OCI-LY3 (cell line): Measurements from ENCODE around the gene NT5DC3.

ENCODE experiments used
- EZH2phosphoT487 ChIP-seq: fragments of 200-600 bp; shearing (Covaris generic); IDR thresholded peaks from 2 replicates; pipeline ENCODE4 v1.6.1; 2018; ENCODE audit warnings: antibody characterized with exemption, mixed run types, low read depth
- TF ChIP-seq, protein P1 (sequence below): fragments of 200-600, 300-600 bp; sonication (generic); IDR thresholded peaks from 2 replicates; pipeline ENCODE4 v1.5.1; 2014; ENCODE audit warnings: antibody characterized with exemption, low read length, low read depth

GRCh38 chr12:103838254-103838914 lies 2.6 kb downstream of the NT5DC3 start:
- TF ChIP-seq, protein P1, sequence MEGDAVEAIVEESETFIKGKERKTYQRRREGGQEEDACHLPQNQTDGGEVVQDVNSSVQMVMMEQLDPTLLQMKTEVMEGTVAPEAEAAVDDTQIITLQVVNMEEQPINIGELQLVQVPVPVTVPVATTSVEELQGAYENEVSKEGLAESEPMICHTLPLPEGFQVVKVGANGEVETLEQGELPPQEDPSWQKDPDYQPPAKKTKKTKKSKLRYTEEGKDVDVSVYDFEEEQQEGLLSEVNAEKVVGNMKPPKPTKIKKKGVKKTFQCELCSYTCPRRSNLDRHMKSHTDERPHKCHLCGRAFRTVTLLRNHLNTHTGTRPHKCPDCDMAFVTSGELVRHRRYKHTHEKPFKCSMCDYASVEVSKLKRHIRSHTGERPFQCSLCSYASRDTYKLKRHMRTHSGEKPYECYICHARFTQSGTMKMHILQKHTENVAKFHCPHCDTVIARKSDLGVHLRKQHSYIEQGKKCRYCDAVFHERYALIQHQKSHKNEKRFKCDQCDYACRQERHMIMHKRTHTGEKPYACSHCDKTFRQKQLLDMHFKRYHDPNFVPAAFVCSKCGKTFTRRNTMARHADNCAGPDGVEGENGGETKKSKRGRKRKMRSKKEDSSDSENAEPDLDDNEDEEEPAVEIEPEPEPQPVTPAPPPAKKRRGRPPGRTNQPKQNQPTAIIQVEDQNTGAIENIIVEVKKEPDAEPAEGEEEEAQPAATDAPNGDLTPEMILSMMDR: no peak
- TF ChIP-seq EZH2phosphoT487: no peak
